HG03280 (cell line): ENCODE results near the gene KCNQ4.

Source experiments
- ATAC-seq: cut with Tn5 transposase; IDR thresholded peaks from one replicate; pipeline ENCODE4 v1.9.1; 2021; ENCODE audit warnings: mild to moderate bottlenecking, moderate library complexity; ENCODE audit not compliant: unreplicated experiment

The KCNQ4 gene

DNA sequence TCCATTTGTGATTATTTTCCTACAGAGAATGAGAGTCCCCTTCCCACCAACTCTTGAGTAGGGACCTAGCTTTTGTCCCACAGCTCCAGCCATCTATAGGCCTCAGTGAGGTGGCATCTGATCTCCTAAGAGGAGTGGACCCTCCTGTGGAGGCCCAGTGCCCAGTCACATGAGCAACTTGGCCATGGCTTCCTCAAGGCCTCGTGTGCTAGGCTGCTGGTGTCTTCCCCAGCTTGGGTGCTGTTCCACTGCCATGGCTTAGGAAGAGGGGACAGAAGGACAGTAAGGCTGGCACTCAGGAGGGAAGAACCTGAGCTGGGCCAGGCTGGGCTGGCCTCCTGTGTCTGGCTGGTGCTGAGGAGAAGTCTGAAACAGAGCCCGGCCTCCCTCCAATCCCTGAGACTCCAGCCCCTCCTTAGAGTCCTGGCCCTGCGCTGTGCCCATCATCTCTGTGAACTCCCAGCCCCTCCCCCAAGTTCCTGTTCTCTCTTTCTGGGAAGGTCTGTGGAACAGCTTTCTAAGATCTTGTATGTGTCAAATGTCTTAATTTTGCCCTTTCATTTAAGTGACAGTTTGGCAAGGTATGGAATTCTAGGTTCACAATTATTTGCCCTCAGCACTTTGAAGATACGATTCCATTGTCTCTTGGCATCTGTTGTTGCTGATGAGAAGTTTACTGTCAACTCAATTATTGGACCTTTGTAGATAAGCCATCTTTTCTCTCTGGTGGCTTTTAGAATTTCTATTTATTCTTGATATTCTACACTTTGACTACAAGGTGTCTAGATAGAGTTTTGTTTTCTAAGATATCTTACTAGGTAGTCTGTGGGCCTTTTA is 7.1 kb upstream of the KCNQ4 start:
- no peak for ATAC-seq

- no peak for ATAC-seq
Observed at GRCh38 chr1:40777224-40777970, 6.2 kb upstream of the KCNQ4 start.

- no peak for ATAC-seq
Observed at GRCh38 chr1:40780678-40781607, 2.6 kb upstream of the KCNQ4 start.

DNA sequence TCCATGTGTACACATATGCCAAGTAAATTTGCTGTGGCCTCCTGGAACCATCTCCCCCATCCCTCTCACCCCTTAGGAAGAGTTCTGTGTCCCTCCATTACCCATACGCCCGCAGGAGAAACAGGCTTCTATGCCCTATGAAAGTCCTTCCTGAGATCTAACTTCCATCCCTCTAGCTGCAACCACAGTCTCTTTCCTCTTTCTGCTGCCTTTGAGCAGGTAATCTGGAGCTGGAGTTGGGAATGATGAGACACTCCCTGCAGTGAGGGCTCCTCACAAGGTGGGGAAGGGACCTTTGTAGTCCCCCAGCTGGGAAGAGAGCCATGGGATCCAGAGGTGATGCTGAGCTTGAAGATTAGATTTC is 2.0 kb upstream of the KCNQ4 start:
- no peak for ATAC-seq

- ATAC-seq, result no peak
Observed at GRCh38 chr1:40782371-40782956, 1.1 kb upstream of the KCNQ4 start.

DNA sequence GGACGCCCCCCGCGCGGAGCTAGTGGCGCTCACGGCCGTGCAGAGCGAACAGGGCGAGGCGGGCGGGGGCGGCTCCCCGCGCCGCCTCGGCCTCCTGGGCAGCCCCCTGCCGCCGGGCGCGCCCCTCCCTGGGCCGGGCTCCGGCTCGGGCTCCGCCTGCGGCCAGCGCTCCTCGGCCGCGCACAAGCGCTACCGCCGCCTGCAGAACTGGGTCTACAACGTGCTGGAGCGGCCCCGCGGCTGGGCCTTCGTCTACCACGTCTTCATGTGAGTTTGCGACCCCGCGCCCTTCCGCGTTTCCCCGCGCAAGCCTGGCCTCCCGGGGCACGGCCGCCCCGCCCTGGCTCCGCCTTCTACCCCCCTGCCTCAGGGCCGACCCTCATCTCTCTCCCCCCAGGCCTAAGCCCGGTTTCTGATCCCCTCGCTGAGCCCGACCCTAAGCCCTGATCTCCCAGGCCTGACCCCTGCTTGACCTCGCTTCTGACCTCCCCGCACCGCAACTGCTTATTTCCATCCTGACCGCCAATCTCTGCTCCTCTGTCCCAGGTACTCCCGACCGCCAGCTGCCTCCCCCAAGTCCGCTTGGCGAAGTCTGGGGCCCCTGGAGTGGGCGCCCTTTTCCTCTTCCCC is 669 bp downstream of the KCNQ4 start:
- ATAC-seq, result no peak

DNA sequence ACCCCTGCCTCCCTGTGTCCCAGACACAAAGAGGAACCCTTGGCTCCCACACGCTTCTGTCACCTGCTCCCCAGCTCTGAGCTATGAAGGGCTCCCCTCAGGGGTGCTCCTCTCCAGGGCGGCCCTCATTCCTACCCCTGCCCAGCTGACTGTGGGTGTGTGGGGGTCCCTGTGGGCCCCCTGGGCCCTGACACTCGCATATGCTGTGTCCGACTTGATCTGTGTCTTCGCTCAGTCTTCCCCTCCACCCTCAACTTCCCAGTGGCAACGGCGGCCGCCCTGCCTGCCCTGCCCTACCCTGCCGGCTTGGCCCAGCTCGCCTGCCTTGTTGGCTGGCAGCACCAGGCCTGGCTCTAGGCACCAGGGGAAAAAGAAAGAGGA is 1.2 kb downstream of the KCNQ4 start:
- no peak for ATAC-seq

DNA sequence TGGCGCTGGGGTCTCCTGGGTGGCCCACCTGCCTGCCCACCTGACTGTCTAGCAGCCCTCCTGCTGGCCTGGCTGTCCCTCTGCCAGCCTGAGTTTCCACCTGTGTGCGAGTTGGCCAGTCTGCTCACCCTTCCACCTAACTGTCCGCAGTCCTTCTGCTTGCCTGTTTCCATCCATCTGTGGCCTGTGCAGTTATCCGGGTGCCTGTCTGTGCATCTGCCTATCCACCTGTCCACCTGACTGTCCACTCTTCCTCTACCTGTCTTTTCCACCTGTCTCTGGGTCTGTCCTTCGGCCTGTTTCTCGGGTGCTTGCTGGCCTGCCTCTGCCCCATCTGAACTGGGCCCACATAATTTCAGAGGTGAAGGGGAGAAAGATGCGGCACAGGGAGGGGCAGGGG is 1.9 kb downstream of the KCNQ4 start:
- ATAC-seq, result no peak

- no peak for ATAC-seq
Observed at GRCh38 chr1:40786171-40786994, 2.8 kb downstream of the KCNQ4 start.

- no peak for ATAC-seq
Observed at GRCh38 chr1:40786995-40787705, 3.6 kb downstream of the KCNQ4 start.

GRCh38 chr1:40787737-40788560 is 4.4 kb downstream of the KCNQ4 start:
- ATAC-seq, result no peak

GRCh38 chr1:40788561-40789341 is 5.2 kb downstream of the KCNQ4 start:
- no peak for ATAC-seq

GRCh38 chr1:40789342-40789598 is 5.7 kb downstream of the KCNQ4 start:
- ATAC-seq, result no peak

GRCh38 chr1:40789661-40790430 is 6.3 kb downstream of the KCNQ4 start:
- no peak for ATAC-seq

DNA sequence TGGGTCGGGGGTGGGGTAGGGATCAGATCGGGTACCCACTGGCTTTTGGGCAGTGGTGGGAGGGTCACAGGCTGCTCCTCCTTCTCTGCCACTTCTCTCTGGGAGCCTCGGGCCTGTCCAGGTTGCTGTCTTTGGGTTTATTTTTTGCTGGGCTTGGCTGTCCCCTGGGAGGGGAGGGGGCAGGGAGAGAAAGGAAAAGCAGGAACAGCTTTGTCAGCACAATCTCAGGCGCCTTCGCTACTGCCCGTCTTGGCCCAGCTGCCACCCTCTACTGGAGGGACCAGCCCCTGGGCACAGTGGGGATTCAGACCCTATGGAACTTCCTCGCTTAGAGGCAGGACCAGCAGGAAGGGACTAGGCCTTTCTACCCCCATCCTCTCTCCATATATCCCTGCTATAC is 8.4 kb downstream of the KCNQ4 start:
- no peak for ATAC-seq

DNA sequence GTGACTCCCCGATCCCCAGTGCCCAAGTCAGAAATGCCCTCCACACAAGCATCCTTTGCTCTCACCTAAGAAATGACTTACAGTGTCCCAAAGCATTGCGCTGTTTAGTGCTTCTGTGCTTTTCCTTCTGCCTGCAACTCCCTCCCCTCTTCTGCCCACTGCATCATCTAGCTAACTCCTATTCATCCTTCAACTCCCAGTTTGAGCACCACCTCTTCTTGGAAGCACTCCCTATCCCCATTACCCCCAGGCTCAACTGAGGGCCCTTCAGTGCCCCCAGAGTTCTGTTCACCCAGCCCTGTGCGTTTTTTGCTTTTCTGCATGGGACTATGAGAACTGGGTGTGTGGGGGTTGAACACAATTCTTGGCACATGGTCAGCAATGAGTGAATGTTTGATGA is 10.0 kb downstream of the KCNQ4 start:
- ATAC-seq, result no peak

DNA sequence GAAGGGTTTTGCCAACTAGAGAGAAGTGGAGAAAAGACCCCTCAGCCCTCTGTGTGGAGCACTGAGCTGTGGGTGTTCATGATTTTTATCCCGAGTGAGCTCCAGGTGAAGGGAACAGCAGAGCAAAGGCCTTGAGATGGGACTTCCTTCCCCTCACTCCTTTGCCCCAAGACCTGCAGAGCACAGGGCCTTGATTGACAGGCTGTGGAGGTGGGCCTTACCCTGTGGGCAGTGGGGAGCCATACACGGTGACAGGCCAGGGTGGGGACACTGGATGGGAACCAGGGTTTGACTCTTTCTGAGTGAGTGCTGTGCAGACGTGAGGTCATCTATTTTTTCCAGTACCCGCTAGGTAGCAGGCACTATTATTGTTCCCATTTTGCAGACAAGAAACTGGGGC is 10.5 kb downstream of the KCNQ4 start:
- no peak for ATAC-seq
